ENCODE data around the gene TCN1.

TCN1 gene

GRCh38 chr11:59807047-59807610 is 59.2 kb downstream of the TCN1 start:
- no peak for DNase-seq

GRCh38 chr11:59804061-59804460 is 62.2 kb downstream of the TCN1 start:
- no peak for DNase-seq

Measured in SW 1271 (cell line).